ENCODE measurements around the gene NELL1.

DNA sequence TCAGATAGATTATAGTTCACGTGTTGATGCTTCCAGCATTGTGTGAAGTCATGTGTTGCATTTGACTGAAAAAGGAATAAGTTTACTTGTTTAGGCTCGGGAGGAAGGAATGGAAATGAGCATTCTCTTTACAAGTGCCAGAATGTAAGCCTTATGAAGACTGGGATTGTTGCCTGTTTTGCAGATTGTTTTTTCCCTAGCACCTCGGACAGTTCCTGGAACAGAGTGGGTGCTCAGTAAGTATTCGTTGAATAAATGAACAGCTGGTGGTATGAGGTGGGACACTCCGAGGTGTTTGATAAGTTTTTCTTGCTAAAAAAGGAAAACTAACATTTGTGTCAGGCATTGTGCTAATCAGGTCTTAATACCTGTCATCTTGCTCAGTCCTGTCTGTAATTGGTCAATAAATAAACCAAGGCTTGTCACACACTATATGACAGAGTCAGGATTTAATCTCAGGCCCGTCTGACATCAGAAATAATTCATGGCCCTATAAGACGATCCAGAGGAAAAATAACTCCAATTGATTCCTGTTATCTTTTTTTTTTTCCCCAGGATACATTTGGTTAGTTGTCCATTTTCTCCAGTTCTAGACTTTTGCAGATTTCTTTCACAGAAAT lies 304.7 kb downstream of the NELL1 start:
- TF ChIP-seq, protein P1, sequence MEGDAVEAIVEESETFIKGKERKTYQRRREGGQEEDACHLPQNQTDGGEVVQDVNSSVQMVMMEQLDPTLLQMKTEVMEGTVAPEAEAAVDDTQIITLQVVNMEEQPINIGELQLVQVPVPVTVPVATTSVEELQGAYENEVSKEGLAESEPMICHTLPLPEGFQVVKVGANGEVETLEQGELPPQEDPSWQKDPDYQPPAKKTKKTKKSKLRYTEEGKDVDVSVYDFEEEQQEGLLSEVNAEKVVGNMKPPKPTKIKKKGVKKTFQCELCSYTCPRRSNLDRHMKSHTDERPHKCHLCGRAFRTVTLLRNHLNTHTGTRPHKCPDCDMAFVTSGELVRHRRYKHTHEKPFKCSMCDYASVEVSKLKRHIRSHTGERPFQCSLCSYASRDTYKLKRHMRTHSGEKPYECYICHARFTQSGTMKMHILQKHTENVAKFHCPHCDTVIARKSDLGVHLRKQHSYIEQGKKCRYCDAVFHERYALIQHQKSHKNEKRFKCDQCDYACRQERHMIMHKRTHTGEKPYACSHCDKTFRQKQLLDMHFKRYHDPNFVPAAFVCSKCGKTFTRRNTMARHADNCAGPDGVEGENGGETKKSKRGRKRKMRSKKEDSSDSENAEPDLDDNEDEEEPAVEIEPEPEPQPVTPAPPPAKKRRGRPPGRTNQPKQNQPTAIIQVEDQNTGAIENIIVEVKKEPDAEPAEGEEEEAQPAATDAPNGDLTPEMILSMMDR (conservative IDR thresholded peaks at IDR 0.05; ENCODE audit: low read depth in 2 of 2), result no peak
- no peak for TF ChIP-seq EZH2phosphoT487 (IDR thresholded peaks at IDR 0.05; ENCODE audit: unreplicated experiment)
- TF ChIP-seq EZH2 (IDR thresholded peaks at IDR 0.05; ENCODE audit: low read depth, unreplicated experiment), result no peak
- no peak for TF ChIP-seq JUNB (IDR thresholded peaks at IDR 0.05; ENCODE audit: unreplicated experiment)
- TF ChIP-seq, protein P2, sequence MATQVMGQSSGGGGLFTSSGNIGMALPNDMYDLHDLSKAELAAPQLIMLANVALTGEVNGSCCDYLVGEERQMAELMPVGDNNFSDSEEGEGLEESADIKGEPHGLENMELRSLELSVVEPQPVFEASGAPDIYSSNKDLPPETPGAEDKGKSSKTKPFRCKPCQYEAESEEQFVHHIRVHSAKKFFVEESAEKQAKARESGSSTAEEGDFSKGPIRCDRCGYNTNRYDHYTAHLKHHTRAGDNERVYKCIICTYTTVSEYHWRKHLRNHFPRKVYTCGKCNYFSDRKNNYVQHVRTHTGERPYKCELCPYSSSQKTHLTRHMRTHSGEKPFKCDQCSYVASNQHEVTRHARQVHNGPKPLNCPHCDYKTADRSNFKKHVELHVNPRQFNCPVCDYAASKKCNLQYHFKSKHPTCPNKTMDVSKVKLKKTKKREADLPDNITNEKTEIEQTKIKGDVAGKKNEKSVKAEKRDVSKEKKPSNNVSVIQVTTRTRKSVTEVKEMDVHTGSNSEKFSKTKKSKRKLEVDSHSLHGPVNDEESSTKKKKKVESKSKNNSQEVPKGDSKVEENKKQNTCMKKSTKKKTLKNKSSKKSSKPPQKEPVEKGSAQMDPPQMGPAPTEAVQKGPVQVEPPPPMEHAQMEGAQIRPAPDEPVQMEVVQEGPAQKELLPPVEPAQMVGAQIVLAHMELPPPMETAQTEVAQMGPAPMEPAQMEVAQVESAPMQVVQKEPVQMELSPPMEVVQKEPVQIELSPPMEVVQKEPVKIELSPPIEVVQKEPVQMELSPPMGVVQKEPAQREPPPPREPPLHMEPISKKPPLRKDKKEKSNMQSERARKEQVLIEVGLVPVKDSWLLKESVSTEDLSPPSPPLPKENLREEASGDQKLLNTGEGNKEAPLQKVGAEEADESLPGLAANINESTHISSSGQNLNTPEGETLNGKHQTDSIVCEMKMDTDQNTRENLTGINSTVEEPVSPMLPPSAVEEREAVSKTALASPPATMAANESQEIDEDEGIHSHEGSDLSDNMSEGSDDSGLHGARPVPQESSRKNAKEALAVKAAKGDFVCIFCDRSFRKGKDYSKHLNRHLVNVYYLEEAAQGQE (IDR thresholded peaks at IDR 0.05; ENCODE audit: unreplicated experiment), result peak; percentile 82
- TF ChIP-seq, protein P3, sequence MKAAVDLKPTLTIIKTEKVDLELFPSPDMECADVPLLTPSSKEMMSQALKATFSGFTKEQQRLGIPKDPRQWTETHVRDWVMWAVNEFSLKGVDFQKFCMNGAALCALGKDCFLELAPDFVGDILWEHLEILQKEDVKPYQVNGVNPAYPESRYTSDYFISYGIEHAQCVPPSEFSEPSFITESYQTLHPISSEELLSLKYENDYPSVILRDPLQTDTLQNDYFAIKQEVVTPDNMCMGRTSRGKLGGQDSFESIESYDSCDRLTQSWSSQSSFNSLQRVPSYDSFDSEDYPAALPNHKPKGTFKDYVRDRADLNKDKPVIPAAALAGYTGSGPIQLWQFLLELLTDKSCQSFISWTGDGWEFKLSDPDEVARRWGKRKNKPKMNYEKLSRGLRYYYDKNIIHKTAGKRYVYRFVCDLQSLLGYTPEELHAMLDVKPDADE (IDR thresholded peaks at IDR 0.05), result no peak

Measured in GM23338 (cell line).